ENCODE measurements around the gene LRP2. TPM values are rescaled to one million over a fixed set of nuclear protein-coding genes. Genes with fewer than 3 reads are reported as not detected.

The LRP2 gene
- total and polyA plus RNA-seq, 2 experiments from 2014 or later = 0.68 to 2.7 TPM

DNA sequence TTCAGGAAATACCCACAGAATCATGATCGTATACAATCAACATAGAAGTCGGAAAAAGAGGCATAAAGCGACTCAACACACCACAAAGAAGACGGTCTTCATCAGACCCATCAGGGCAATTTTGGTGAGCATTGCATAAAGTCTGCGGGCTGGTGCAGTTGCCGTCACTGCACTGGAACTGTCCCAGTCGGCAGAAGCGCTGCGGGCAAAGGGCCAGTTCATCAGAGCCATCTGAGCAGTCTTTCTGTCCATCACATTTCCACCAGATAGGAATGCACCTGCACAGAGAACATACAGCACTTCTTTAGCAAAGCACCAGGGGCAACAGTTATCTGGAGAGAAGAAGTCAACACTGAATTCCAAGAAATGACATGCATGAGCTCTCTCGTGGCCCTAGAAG is 187.2 kb downstream of the LRP2 start:
- H3K27me3 ChIP-seq (ENCODE audit: insufficient read depth) = no peaks in the 10 kb centered on the region
- Mint-ChIP-seq H3K27ac (no peak overlapping the region), H3K4me1 (no peaks in the 10 kb centered on the region), H3K9me3 (no peaks in the 10 kb centered on the region), H3K4me3 (no peak overlapping the region), H3K36me3 (ENCODE audit: low read depth) (no peaks in the 10 kb centered on the region), H3K27me3 (ENCODE audit: insufficient read depth, low read depth, poor library complexity) (peaks cover 2% of the 10 kb centered on the region)
- no peaks in the 10 kb centered on the region for H4K20me1 ChIP-seq (replicated peaks; ENCODE audit: insufficient read depth)
- no peaks in the 10 kb centered on the region for H3K36me3 ChIP-seq (ENCODE audit: insufficient read depth)
- H3K9me2 ChIP-seq (ENCODE audit: insufficient read depth) = no peaks in the 10 kb centered on the region
- H3K79me2 ChIP-seq (replicated peaks; ENCODE audit: insufficient read depth) = no peaks in the 10 kb centered on the region
- H3K4me2 ChIP-seq = no peak overlapping the region
- ATAC-seq (no peak), DNase-seq (ENCODE audit: low spot score) (no peak)
- H3F3A ChIP-seq (replicated peaks; ENCODE audit: low read depth) = no peaks in the 10 kb centered on the region
- no peak overlapping the region for H2AFZ ChIP-seq
- no peak overlapping the region for H3K27ac ChIP-seq (ENCODE audit: low read depth)
- no peak overlapping the region for H3K4me3 ChIP-seq
- no peaks in the 10 kb centered on the region for H3K4me1 ChIP-seq (ENCODE audit: insufficient read depth)
- TF ChIP-seq ZNF331 (CRISPR knock-in tag; IDR thresholded peaks at IDR 0.05; ENCODE audit: low read depth) = no peak
- no peak for TF ChIP-seq EZH2 (IDR thresholded peaks at IDR 0.05; ENCODE audit: low read depth, unreplicated experiment)
- TF ChIP-seq CREB1 (CRISPR knock-in tag; IDR thresholded peaks at IDR 0.05; ENCODE audit: low read depth) = no peak
- no peak for TF ChIP-seq ZNF462 (CRISPR knock-in tag; IDR thresholded peaks at IDR 0.05)
- no peak for TF ChIP-seq ZNF114 (CRISPR knock-in tag; IDR thresholded peaks at IDR 0.05)
- TF ChIP-seq, protein P1, sequence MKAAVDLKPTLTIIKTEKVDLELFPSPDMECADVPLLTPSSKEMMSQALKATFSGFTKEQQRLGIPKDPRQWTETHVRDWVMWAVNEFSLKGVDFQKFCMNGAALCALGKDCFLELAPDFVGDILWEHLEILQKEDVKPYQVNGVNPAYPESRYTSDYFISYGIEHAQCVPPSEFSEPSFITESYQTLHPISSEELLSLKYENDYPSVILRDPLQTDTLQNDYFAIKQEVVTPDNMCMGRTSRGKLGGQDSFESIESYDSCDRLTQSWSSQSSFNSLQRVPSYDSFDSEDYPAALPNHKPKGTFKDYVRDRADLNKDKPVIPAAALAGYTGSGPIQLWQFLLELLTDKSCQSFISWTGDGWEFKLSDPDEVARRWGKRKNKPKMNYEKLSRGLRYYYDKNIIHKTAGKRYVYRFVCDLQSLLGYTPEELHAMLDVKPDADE (IDR thresholded peaks at IDR 0.05) = no peak
- no peak for TF ChIP-seq JUNB (IDR thresholded peaks at IDR 0.05; ENCODE audit: unreplicated experiment)
- no peak for TF ChIP-seq REST (IDR thresholded peaks at IDR 0.05; ENCODE audit: unreplicated experiment)
- no peak for TF ChIP-seq NANOG (IDR thresholded peaks at IDR 0.05; ENCODE audit: borderline replicate concordance)

Data from GM23338 (cell line).